GM19463 (cell line): ENCODE results near the gene RABGAP1.

Experiments used
- ATAC-seq: cut with Tn5 transposase; IDR thresholded peaks from one replicate; pipeline ENCODE4 v1.9.1; 2021; ENCODE audit warnings: mild to moderate bottlenecking, moderate library complexity; ENCODE audit not compliant: unreplicated experiment

The RABGAP1 gene

DNA sequence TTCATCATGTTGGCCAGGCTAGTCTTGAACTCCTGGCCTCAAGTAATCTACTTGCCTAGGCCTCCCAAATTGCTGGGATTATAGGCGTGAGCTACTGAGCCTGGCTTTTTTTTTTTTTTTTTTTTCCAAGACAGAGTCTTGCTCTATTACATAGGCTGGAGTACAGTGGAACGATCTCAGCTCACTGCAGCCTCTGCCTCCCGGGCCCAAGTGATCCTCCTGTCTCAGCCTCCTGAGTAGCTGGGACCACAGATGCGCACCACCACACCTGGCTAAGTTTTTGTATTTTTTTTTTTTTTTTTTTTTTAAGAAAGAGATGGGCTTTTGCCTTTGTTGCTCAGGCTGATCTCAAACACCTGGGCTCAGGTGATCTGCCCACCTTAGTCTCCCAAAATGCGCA is 66.4 kb downstream of the RABGAP1 start:
- ATAC-seq = no peak

DNA sequence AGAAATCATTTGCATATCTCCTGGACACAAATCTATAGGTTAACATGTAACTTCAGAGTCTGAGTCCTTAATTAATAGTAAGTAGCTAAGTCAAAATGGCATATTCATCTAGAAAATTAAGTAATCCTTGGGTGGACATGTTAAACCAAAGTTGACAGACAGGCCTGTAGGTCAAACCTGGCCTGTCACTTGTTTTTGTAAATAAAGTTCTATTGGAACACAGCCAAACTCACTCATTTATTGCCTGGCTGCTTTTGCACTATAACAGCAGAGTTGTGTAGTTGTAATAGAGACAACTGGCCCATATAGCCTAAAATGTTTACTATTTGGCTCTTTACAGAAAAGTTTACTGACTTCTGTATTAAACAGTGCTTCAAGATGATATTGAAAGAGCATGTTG is 68.1 kb downstream of the RABGAP1 start:
- no peak for ATAC-seq

DNA sequence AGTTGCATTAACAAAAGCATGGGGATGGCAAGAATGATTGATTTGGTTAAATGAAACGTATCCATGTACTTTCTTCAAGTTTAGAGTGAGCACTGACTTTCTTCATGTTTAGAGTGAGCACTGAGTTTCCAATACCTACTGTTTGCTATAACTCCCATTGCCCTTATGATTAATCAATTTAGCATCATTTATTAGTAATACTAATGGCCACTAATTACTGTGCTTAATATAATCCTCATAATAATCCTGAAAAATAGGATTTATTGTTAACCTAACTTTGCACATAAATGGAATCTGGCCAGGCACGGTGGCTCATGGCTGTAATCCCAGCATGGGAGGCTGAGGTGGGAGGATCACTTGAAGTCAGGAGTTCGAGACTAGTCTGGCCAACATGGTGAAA is 70.6 kb downstream of the RABGAP1 start:
- no peak for ATAC-seq

DNA sequence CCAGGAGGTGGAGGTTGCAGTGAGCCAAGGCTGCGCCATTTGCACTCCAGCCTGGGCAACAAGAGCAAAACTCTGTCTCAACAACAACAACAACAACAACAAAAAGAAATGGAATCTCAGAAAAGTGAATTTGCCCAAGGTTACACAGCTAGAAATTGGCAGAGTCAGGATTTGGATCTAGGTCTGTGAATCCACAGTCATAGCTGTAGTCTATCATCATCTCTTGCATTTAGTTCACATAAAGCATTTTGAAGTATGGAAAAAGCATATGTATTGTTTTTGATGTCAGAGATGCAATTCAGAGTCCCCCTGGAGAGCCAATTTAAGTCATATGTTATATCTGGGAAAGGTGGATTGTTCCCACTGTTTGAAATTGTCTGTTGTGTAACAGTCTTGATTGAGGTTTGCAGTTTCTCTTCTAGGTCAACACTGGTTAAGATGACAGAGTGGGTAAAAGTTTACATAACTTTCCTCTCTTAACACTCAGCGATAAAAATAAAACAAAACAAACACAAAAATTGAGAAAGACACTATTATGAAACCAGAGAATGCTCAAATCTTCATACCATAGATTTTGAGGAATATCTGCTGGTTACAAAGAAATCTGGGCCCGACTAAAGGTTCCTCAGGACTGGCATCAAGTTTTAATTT is 71.2 kb downstream of the RABGAP1 start:
- ATAC-seq = no peak

DNA sequence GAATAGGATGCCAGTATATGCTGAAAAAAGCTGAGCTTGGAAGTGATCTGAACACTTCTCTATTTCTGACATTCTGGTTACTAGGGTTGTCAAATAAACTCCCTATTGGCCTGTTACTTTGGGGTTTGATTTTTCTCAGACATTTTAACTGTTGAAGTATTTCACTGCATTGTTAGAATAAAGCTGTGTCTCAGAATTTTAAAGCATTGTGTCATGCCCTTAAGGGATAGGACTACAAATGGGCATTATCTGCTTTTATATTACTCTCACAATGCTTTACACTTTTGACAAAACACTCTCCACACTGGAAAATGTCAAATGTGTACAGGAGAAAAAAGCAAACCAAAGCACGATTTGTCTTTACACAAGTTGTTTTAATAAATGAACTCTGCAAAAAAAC is 75.8 kb downstream of the RABGAP1 start:
- no peak for ATAC-seq

DNA sequence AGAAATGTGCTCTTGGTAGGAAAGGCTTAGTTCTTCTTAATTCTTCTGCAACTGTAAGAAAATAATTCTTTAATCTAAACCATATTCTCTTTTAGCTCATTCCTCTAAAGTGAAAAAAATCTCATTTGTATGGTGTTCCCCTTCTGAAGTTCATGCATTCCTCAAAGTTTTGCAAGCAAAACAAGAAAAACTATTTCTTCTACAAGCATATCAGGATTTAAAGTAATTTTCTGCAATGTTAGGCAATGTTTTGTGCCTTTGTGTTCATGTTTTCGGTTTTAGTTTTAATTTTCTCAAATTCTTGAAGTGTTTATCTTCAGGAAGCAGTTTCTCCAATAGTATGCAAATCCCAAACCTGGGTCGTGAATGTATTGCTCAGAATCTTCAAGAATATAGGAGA is 80.0 kb downstream of the RABGAP1 start:
- ATAC-seq = no peak

DNA sequence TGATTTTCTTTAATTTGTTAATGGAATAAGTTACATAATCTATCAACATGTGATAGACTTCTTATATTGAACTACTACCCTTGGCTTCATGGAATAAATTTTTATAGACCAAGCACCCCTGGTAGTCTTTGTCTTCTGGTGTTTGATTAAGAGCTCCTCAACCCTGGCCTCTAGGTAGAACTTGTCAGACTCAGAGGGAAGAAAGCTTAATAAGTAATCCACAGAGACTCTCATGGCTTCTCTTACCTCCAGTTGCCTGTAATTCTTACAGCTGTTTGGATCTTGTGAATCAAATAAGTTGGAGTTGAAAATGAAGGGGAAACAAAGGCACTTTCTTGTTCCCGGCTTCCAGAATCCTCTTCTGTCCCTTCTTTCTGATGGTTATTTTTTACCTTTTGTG is 85.6 kb downstream of the RABGAP1 start:
- ATAC-seq = no peak

DNA sequence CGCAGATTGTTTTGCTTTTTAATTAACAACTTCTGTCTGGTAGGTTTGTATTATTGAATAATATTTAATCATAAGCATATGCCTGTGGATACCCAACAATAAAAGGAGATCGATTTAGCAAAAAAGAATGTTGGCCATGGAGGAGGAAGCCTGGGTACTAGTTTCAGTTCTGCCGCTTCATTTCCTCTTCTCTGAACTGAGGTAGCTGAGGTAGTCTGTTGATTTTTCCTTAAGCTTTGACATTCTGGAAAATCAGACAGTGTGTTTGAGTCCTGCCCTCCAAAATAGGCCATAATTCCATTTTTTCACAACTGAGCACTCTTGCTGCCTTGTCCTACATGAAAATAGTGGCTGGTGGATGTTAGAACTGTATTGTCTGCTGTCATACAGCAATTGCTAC is 86.7 kb downstream of the RABGAP1 start:
- no peak for ATAC-seq

DNA sequence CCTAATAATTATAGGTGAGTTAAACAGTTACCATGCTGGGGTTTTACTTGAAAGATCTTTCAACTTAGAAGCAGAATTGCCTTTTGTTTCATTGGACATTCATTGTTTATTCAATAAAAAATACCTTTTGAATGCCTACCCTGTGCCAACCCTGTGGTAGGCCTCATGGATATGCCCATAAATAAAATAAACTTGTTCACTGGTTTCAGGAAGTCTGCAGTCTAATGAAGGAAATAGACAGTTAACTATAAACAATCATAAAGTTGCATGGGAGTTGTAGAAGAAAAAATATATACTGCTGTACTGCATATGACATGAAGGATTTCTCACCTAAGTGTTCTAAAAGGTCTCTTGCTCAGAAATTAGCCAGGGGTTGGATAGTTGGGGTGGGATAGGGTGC is 87.3 kb downstream of the RABGAP1 start:
- no peak for ATAC-seq

DNA sequence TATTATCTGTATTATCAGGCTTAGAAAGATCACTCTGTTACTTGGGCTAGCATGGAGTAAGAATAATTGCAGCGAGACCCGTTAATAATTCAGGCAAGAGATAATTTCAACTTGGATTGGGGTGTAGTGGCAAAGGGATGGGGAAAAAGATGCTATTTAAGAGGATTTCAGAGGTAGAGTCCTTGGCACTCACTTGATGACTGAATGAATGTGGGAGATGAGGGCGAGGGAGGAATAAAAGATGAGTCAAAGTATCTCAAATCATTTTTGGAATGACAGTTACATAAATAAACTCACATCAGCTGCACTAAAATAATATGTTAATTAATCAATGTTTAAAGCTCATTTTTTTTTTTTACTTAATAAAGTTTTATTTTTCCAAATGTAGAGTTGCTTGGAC is 88.2 kb downstream of the RABGAP1 start:
- ATAC-seq = no peak

DNA sequence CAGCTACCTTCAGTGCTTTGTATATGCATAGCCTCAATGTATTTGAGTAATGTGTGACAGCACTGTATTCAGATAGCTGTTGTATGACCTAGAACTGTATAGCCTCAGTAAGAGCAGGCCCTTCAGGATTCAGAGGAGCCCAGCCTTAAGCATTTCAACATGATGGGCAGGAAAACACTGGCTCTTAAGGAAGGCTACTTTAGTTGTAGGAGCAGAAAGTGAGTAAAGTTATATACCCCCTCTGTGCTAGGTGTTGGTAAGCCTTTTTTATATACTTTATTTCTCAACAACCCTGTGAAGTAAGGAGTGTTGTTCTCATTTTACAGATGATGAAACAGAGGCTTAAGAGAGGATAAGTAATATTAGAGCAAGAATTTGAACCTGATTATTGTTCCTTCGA is 91.1 kb downstream of the RABGAP1 start:
- no peak for ATAC-seq

DNA sequence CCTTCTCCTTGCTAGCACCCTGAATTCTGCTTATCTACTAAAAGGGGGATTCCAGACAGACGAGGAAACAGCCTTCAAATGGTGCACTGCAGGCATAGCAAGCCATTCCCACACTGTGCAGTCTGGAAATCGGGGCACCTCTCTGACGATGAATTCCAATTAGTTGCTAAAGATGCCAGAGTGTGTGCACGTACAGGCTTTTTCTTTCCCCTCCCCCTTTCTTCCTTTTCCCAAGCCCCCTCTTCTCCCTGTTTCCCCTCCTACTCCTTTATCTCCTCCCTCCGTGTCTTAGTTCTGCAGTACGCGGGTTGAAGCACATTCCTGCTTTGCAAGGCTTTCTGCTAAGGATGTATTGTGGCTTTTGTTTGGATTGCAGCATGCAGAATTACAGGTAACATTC is 92.5 kb downstream of the RABGAP1 start, which contains the start of gene GPR21:
TSS of gene GPR21 (plus strand) at position 316 of the 400 bp plus-strand sequence. CDS start 900 bp downstream, outside the sequence.
- ATAC-seq = no peak

DNA sequence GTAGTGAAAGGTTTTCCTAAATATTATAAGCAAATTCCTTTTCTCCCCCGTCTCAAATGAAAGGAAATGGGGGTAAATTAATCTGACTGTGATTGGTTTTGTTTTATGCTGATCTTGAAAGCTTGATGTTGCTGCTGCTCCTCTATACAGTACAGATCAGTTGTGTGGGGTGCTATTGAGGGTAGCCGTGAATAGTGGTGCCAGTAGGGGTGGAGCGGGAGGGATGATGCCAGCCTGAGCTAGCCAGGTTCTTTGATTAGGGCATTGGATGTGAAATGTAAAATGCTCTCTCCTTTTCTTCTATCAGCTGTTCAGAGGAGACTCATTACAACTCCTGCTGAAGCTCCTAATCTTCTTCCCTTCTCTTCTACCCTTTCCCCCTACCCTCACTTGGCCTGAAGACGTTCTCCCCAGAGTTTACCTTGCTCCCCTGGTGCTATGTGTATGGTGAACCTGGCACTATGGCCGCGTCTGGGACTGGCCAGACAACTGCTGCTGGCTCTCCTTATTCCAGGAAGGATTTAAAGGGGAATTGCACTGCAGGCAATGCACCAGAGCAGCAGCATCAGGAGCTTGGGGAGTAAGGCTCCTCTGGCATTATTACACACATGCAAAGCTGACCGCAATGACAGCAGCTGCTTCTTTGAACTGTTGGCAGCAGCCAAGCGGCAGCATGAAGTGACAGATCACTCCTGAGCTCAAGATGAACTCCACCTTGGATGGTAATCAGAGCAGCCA is 93.2 kb downstream of the RABGAP1 start:
- ATAC-seq = no peak

DNA sequence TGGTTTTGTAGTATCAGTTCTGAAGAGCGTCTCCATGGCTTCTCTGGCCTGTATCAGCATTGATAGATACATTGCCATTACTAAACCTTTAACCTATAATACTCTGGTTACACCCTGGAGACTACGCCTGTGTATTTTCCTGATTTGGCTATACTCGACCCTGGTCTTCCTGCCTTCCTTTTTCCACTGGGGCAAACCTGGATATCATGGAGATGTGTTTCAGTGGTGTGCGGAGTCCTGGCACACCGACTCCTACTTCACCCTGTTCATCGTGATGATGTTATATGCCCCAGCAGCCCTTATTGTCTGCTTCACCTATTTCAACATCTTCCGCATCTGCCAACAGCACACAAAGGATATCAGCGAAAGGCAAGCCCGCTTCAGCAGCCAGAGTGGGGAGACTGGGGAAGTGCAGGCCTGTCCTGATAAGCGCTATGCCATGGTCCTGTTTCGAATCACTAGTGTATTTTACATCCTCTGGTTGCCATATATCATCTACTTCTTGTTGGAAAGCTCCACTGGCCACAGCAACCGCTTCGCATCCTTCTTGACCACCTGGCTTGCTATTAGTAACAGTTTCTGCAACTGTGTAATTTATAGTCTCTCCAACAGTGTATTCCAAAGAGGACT is 94.2 kb downstream of the RABGAP1 start:
- no peak for ATAC-seq

DNA sequence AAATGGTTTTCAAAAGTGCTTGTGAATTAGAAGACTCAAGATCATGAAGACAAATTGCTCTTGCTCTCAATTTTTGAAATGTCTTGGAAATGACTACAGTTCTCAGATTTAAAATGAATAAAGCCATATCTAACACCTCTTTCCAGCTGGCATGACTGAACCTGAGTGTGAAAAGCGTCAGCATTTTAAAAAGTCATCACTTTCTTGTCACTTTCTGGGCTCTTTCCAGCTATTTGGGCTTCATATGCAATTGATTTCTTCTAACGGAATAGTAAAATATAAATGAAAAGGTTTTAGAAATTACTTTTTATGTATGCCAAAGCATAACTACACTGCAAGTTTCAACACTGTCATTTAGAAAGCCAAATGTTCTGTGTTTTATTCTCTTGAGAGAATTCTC is 95.0 kb downstream of the RABGAP1 start:
- no peak for ATAC-seq

DNA sequence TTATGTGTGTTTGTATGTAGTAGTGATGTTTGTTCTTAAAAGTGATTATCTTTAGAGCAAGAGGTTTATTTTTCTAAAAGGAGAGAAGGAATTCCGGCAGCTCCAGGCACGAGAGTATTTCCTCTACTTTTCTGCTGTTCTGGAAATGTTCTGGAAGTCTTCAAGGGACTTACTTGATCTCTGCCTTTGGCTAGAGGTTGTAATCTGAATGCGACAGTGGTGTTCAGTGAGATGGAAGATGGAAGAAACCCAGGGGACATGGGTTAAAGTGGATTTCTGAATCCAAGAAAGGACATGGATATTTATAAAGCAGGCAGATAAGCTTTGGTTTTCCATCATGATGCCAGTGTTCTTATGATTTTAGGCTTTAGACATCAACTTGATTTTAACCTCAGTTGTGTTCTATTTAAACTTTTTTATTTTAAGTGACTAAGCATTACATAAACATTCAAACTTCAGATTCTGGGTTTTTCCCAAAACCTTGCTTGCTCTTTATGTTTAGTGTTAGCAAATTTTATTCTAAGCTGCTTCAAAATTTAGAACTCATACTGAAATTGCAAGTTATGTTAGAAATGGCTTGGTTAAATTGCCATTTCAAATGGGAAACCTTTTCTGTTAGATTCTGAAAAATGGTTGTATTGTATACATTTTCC is 96.2 kb downstream of the RABGAP1 start:
- ATAC-seq = no peak

DNA sequence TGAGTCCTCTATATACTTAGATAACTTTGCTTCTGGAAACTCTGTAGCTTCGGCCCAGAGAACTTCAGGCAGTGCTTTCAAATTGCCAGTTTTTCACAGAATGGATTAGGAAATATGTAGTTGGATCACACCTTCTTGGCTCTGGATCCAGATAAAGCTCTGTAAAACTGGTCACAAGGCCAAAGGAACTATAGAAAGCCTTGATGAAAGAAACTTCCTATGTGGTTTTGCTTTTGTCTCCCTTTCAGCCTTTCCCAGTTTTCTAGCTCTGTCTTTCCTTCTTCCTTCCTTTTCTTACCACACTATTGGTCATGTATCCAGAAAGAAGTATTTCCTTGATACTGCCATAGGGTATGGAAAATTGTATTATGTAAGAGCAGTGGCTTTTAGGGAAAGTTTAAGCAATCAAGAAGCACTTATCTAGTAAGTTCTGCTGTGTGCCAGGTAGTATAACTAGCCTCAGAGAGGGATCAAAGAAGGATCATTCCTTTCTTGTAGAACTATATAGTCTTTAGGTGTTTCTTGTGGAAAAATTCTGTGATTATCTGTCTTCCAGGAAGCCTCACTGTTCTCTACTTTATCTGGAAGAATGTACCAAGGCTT is 98.9 kb downstream of the RABGAP1 start:
- no peak for ATAC-seq

DNA sequence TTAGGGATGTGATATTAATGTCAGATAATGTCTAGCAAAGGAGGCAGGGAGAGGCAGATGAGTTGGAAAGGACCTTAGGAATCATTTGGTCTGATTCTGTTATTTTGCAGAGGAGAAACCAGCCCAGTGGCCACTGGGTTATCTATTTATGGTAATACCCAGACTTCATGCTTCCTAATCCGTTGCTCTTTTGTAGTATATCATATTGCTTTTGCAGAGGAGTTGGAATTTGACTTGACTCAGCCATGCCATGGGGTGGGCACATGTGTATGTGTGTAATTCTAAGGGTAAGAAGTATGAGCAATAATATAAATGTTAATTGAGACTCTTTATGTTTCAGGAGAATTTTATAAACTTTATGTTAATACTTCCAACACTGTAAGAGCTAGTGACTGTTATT is 100.0 kb downstream of the RABGAP1 start:
- ATAC-seq = no peak

DNA sequence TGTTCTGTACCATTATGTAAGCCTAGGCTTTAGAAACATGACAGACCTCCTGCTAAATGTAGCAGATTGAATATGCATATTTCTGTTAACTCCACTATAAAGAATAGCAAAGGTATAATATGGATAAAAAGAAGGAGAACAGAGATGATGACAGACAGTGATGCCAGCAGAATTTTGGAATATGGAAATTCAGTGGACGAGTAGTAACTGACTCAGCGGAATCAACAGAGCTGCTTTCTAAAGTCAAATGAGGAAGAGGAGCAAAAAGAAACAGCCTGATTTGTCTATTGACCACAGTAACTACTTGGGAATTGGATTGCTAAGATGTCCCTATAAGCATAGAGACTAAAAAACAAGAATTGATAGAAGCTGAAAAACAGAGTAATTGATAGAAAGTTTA is 100.7 kb downstream of the RABGAP1 start:
- no peak for ATAC-seq

DNA sequence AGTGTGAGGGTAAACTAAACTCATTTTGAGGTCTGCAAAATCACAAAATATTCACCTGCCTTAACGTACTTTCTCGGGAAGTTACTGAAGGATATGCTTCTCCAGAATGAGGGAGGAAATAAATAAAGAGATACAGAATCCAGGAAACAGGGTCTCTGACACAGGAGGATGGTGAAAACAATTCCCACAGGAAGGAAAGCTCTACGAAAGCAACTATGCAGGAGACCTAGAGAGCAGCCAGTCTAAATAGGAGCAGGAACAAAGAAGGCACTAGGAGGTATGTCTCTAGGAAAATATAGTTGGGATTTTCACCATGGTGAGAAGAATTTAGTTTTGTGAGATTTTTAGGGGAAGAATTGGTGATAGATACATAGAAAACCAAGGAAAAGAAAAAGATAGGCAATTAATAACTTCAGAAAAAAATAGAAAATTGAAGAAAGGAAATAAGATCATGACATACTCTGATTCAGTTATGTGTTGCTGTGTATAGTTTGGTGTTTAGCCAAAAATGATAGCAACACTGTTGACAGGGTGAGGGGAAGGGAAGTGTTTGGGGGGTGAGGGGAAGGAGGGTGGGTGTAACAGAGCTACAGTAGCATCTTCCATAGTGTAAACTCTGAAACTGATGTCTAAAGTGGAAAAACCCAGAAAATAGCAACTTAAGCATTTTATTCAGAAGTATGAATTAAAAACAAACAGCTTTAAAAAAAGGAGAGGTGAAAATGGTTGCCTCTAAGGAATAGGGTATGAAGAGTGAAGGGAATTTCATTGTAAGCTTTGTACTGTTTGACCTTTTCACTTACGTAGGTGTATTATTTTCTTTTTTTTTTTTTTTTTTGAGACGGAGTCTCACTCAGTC is 102.5 kb downstream of the RABGAP1 start:
- no peak for ATAC-seq
